GM12873 (cell line): ENCODE data around the gene SMARCA4.

Source experiments
- TF ChIP-seq, protein P1 (sequence below): IDR thresholded peaks from 2 replicates; pipeline ENCODE4 v1.5.1; 2012; ENCODE audit warnings: low read depth, mild to moderate bottlenecking, moderate library complexity, low read length, control low read depth; ENCODE audit not compliant: insufficient read depth; ENCODE audit errors: missing control alignments

Gene SMARCA4

DNA sequence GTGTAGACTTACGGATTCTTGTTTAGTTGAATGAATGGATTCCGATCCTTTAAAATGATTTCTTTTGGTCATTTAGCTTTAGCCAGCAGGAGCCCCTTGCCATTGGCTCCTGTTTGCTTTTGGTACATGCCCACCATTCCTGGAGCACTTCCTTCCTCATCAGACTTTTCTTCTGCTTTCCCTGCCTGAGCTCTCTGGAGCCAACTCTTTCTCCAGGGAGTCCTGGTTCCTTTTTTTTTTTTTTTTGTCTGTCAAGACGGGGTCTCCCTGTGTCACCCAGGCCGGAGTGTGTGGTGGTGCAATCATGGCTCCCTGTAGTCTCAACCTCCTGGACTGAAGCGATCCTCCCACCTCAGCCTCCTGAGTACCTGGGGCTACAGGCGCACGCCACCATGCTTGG lies 37.8 kb downstream of the SMARCA4 start:
- TF ChIP-seq, protein P1, sequence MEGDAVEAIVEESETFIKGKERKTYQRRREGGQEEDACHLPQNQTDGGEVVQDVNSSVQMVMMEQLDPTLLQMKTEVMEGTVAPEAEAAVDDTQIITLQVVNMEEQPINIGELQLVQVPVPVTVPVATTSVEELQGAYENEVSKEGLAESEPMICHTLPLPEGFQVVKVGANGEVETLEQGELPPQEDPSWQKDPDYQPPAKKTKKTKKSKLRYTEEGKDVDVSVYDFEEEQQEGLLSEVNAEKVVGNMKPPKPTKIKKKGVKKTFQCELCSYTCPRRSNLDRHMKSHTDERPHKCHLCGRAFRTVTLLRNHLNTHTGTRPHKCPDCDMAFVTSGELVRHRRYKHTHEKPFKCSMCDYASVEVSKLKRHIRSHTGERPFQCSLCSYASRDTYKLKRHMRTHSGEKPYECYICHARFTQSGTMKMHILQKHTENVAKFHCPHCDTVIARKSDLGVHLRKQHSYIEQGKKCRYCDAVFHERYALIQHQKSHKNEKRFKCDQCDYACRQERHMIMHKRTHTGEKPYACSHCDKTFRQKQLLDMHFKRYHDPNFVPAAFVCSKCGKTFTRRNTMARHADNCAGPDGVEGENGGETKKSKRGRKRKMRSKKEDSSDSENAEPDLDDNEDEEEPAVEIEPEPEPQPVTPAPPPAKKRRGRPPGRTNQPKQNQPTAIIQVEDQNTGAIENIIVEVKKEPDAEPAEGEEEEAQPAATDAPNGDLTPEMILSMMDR, result no peak

DNA sequence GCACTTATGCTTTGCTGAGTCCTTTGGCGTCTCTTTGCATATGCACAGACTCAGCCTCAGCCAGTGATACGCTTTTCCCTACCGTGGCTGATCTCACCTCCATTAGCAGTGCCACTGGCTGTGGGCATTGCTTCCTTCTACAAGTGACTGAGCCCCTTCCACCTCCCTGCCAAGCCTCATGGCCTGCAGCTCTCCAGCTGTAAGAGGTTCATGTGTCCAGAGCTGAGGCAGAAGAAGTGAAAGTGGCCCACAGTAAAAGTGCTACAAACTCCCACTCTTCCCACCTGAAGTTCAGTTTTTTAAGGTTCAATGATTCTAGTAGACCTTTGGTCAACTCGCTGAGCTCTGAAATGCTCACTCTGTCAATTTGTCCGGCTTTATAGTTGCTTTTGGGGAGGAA lies 44.7 kb downstream of the SMARCA4 start:
- TF ChIP-seq, protein P1, result no peak

DNA sequence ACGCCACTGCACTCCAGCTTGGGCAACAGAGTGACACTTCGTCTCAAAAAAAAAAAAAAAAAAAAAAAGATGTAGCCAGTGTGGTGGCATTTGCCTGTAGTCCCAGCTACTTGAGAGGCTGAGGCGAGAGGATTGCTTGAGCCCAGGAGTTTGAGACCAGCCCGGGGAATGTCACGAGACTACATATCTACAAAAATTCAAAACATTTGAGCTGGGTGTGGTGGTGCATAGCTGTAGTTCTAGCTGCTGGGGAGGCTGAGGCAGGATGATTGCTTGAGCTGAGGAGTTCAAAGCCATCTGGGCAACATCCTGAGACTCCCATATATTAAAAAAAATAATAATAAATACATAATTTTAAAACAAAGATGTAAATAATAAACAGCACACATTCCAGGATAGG lies 46.6 kb downstream of the SMARCA4 start:
- TF ChIP-seq, protein P1, result no peak

DNA sequence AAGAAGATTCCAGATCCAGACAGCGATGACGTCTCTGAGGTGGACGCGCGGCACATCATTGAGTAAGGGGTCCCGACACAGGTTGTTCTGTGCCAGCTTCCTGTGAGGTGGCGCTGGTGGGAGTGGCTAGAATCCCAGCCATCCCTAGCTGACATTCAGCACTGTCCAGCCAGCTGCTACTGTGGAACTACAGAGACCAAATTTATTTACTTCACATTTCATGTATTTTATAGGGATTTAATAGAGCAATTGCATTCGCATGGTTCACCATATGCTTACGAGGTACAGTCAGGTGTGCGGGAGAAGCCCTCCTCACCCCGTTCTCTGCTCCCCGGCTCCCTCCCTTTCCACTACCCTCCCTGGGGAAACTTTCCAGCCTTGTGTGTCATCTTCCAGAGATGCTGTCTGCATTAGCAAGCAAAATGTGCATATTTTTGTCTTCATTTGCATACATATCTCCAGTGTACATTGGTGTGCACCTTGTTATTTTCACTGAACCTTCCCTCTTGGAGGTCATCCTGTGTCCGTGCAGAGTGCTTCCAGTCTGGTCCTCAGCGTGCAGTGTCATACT lies 47.2 kb downstream of the SMARCA4 start:
- TF ChIP-seq, protein P1, result no peak

DNA sequence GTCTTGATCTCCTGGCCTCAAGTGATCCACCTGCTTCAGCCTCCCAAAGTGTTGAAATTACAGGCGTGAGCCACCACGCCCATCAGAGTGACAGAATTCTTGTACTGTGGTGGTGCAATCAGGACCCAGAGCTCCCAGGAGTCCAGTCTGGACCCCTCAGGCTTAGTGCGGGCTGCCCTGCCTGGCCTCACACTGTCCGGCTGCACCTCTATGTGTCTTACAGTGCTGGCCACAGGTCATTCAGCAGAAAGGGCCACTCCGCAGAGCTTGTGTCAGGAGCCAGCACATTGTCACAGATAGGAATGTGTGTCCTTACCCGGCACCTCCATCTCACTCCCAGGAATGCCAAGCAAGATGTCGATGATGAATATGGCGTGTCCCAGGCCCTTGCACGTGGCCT lies 49.2 kb downstream of the SMARCA4 start:
- TF ChIP-seq, protein P1, result no peak

DNA sequence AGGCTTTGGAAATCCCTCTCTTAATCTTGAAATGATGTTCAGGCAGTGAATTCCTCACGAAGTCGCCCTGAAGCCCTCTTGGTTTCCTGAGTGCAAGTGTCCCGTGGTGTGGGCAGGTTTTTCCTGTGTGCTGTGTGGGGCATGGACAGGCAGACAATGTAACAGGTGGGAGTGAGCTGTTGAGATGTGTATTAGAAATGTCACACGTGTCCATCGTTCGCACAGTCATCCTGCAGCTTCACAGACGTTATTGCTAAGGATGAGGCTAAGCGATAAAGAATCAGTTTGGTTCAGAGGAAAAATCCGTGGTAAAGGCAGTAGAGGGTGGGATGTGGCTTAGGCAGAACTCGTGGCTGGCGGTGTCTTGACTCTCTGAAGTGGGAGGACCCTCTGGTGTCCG lies 51.7 kb downstream of the SMARCA4 start:
- TF ChIP-seq, protein P1, result no peak

DNA sequence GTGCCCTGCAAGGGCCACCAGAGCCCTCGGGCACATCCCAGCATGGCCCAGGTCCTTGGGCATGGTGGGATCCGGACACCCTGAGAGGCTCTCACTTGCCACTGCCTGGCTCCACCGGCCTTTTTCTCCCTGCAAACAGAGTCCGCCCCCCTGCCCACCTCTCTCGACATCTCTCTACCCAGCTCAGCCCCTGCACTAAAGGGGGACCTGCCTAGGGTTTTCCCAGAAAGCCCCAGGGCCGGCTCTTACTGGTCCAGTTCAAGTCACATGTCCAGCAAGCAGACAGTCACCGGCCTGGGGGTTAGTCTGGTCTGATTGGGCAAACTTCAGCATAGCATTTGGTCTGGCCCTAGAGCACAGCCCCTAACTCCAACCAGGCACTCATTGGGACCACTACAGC lies 52.9 kb downstream of the SMARCA4 start:
- TF ChIP-seq, protein P1, result no peak

DNA sequence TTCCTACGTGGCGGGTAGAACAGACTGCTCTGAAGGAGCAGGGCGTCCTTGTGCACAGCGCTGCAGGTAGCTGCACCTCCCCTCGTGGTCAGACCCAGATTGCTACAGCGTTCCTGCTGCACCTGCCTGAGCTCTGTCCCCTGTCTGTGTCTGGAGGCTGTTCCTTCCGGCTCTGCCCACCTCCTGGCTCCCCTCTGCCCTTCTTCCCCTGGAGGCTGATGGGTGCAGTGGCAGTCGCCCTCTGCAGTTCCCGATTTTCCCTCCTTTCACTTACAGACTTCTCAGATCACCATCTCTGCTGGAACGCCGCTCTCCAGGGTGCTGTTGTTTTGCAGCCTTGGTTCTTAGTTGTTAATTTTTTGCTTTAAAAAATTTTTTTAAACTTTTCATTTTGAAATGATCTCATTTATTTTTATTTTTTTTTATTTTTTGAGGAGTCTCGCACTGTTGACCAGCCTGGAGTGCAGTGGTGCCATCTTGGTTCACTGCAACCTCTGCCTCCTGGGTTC lies 53.6 kb downstream of the SMARCA4 start:
- TF ChIP-seq, protein P1, result no peak
